H9 (cell line): ENCODE measurements around the gene TENM4. TPM values are rescaled to one million over a fixed set of nuclear protein-coding genes. Genes with fewer than 3 reads are reported as not detected.

Experiments used
- DNase-seq: peaks from one replicate; pipeline ENCODE4 v3.0.0-alpha.2; 2017
- H2AFZ ChIP-seq: one replicate; pipeline ENCODE4 v1.6.1; 2013; ENCODE audit warnings: mild to moderate bottlenecking, low read length, control low read depth, moderate library complexity
- H2AK5ac ChIP-seq: 2 replicates; pipeline ENCODE4 v1.6.1; 2013; ENCODE audit warnings: low read length, control low read depth, mixed read lengths; ENCODE audit not compliant: insufficient read length
- H2BK120ac ChIP-seq: one replicate; pipeline ENCODE4 v1.6.1; 2013; ENCODE audit warnings: low read depth, mild to moderate bottlenecking, low read length, control low read depth, inconsistent platforms; ENCODE audit not compliant: poor library complexity, severe bottlenecking
- H2BK12ac ChIP-seq: 2 replicates; pipeline ENCODE4 v1.6.1; 2013; ENCODE audit warnings: low read length, control low read depth, mixed read lengths, low read depth; ENCODE audit not compliant: insufficient read length
- H2BK15ac ChIP-seq: 2 replicates; pipeline ENCODE4 v1.6.1; 2013; ENCODE audit warnings: low read depth, low read length, control low read depth
- H2BK20ac ChIP-seq: one replicate; pipeline ENCODE4 v1.6.1; 2013; ENCODE audit warnings: low read depth, mild to moderate bottlenecking, low read length, control low read depth, inconsistent platforms; ENCODE audit not compliant: poor library complexity, severe bottlenecking
- H2BK5ac ChIP-seq: 2 replicates; pipeline ENCODE4 v1.6.1; 2013; ENCODE audit warnings: low read length, control low read depth, mixed read lengths; ENCODE audit not compliant: insufficient read length
- H3K14ac ChIP-seq: 2 replicates; pipeline ENCODE4 v1.6.1; 2013; ENCODE audit warnings: low read length, control low read depth; ENCODE audit not compliant: insufficient read depth
- H3K18ac ChIP-seq: 2 replicates; pipeline ENCODE4 v1.6.1; 2013; ENCODE audit warnings: low read depth, mild to moderate bottlenecking, mixed read lengths, low read length, control low read depth; ENCODE audit not compliant: insufficient read length
- H3K23ac ChIP-seq: 2 replicates; pipeline ENCODE4 v1.6.1; 2013; ENCODE audit warnings: low read length, control low read depth, mixed read lengths, low read depth; ENCODE audit not compliant: insufficient read length
- H3K23me2 ChIP-seq: 2 replicates; pipeline ENCODE4 v1.6.1; 2013; ENCODE audit warnings: low read depth, mild to moderate bottlenecking, mixed read lengths, low read length, control low read depth; ENCODE audit not compliant: insufficient read length, poor library complexity, severe bottlenecking
- H3K27ac ChIP-seq: 2 replicates; pipeline ENCODE4 v1.5.1; 2013; ENCODE audit warnings: low read length, control low read depth, mixed read lengths, low read depth; ENCODE audit not compliant: insufficient read length
- H3K27me3 ChIP-seq: 2 replicates; pipeline ENCODE4 v1.6.1; 2013; ENCODE audit warnings: low read length, control low read depth, inconsistent platforms; ENCODE audit not compliant: insufficient read depth
- H3K4ac ChIP-seq: 2 replicates; pipeline ENCODE4 v1.6.1; 2013; ENCODE audit warnings: low read depth, mild to moderate bottlenecking, control low read depth, inconsistent platforms, low read length, moderate library complexity
- H3K4me1 ChIP-seq: 2 replicates; pipeline ENCODE4 v1.6.1; 2013; ENCODE audit warnings: low read length, control low read depth, inconsistent platforms; ENCODE audit not compliant: insufficient read depth
- H3K4me2 ChIP-seq: 2 replicates; pipeline ENCODE4 v1.6.1; 2013; ENCODE audit warnings: low read length, control low read depth, mixed read lengths; ENCODE audit not compliant: insufficient read length, insufficient read depth
- H3K56ac ChIP-seq: 2 replicates; pipeline ENCODE4 v1.6.1; 2013; ENCODE audit warnings: low read depth, mild to moderate bottlenecking, mixed read lengths, low read length, control low read depth; ENCODE audit not compliant: insufficient read length
- H3K79me1 ChIP-seq: 2 replicates; pipeline ENCODE4 v1.6.1; 2013; ENCODE audit warnings: low read depth, mild to moderate bottlenecking, moderate library complexity, low read length, control low read depth, inconsistent platforms; ENCODE audit not compliant: insufficient read depth, poor library complexity, severe bottlenecking
- H3K79me2 ChIP-seq: 2 replicates; pipeline ENCODE4 v1.6.1; 2013; ENCODE audit warnings: low read length, control low read depth, inconsistent platforms; ENCODE audit not compliant: insufficient read depth
- H3K9ac ChIP-seq: 2 replicates; pipeline ENCODE4 v1.6.1; 2013; ENCODE audit warnings: low read length, control low read depth, mixed read lengths; ENCODE audit not compliant: insufficient read length; ENCODE audit errors: extremely low read depth
- H3K9me3 ChIP-seq: one replicate; pipeline ENCODE4 v1.6.1; 2013; ENCODE audit warnings: low read depth, low read length, inconsistent platforms; ENCODE audit not compliant: control insufficient read depth
- H3T11ph ChIP-seq: one replicate; pipeline ENCODE4 v1.6.1; 2013; ENCODE audit warnings: mild to moderate bottlenecking, low read length, control low read depth, inconsistent platforms
- H4K20me1 ChIP-seq: one replicate; pipeline ENCODE4 v1.6.1; 2013; ENCODE audit not compliant: control insufficient read depth, insufficient read length, insufficient read depth
- H4K5ac ChIP-seq: 2 replicates; pipeline ENCODE4 v1.6.1; 2013; ENCODE audit warnings: low read depth, mild to moderate bottlenecking, mixed read lengths, low read length, control low read depth; ENCODE audit not compliant: insufficient read length
- H4K8ac ChIP-seq: replicated peaks from 2 replicates; pipeline ENCODE4 v1.6.1; 2013; ENCODE audit warnings: low read length, control low read depth, mixed read lengths, low read depth; ENCODE audit not compliant: insufficient read length
- H4K91ac ChIP-seq: 2 replicates; pipeline ENCODE4 v1.6.1; 2013; ENCODE audit warnings: low read depth, mild to moderate bottlenecking, moderate library complexity, mixed read lengths, low read length, control low read depth; ENCODE audit not compliant: insufficient read length
- H3K27ac Mint-ChIP-seq, 3 experiments: 2 replicates in 2 of 3; 3 replicates in 1 of 3; pipeline ENCODE4 v1.8.0; 2020 to 2021; ENCODE audit warnings: mixed read lengths in 3 of 3, mild to moderate bottlenecking in 1 of 3, moderate library complexity in 1 of 3
- H3K27me3 Mint-ChIP-seq: 2 replicates; pipeline ENCODE4 v1.8.0; 2021; ENCODE audit warnings: low read depth, mild to moderate bottlenecking, moderate library complexity, mixed read lengths
- H3K36me3 Mint-ChIP-seq, 3 experiments: 2 replicates in 2 of 3; 3 replicates in 1 of 3; pipeline ENCODE4 v1.8.0; 2020 to 2021; ENCODE audit warnings: low read depth in 3 of 3, mixed read lengths in 3 of 3; ENCODE audit not compliant: insufficient read depth in 1 of 3
- H3K4me1 Mint-ChIP-seq, 2 experiments: 2 replicates each; pipeline ENCODE4 v1.8.0; 2020; ENCODE audit warnings: mixed read lengths in 2 of 2
- H3K4me3 Mint-ChIP-seq, 2 experiments: 2 replicates in 1 of 2; 3 replicates in 1 of 2; pipeline ENCODE4 v1.8.0; 2020 to 2021; ENCODE audit warnings: mild to moderate bottlenecking in 2 of 2, mixed read lengths in 2 of 2, moderate library complexity in 1 of 2
- H3K9me3 Mint-ChIP-seq, 2 experiments: 2 replicates in 1 of 2; 3 replicates in 1 of 2; pipeline ENCODE4 v1.8.0; 2020; ENCODE audit warnings: mild to moderate bottlenecking in 2 of 2, mixed read lengths in 2 of 2, moderate library complexity in 1 of 2
- CTCF ChIP-seq: fragments of 200-600 bp; sonication (generic); conservative IDR thresholded peaks from 3 replicates; pipeline ENCODE4 v1.8.0; 2021; ENCODE audit warnings: antibody characterized with exemption, mild to moderate bottlenecking
- WGBS: extraction: QIAGEN DNeasy Blood & Tissue Kit; methylation state at CpG from one replicate; pipeline ENCODE4 v1.1.7; 2013; ENCODE audit warnings: missing lambda C conversion rate, low lambda C conversion rate, mixed read lengths; ENCODE audit not compliant: insufficient read length; ENCODE audit errors: extremely low coverage; 5-methylcytosine and 5-hydroxymethylcytosine counted together
- total RNA-seq: library from RNA; stranded (reverse); gene quantifications from 2 replicates; pipeline ENCODE4 v1.2.1, GENCODE V29; 2021

The TENM4 gene
- total RNA-seq, 1 experiment from 2014 or later = 4.6 TPM

GRCh38 chr11:79488286-79488685, 47.5 kb upstream of the TENM4 start:
- no peak overlapping the region for H3K4me2 ChIP-seq

More at GRCh38 chr11:79488286-79488685, 47.5 kb upstream of the TENM4 start:
- H3K27ac ChIP-seq = no peak overlapping the region
- H3K4ac ChIP-seq = no peak overlapping the region
- H3T11ph ChIP-seq = no peak overlapping the region
- H3K4me1 Mint-ChIP-seq = peaks cover 38 to 49% of the 10 kb centered on the region in 2 experiments
- no peak overlapping the region for H4K91ac ChIP-seq
- no peaks in the 10 kb centered on the region for H4K20me1 ChIP-seq
- H2BK5ac ChIP-seq = no peak overlapping the region
- H3K56ac ChIP-seq = no peak overlapping the region
- no peaks in the 10 kb centered on the region for H3K79me2 ChIP-seq
- DNase-seq = no peak
- no peak overlapping the region for H3K23ac ChIP-seq
- H3K9me3 Mint-ChIP-seq = no peaks in the 10 kb centered on the region
- H3K23me2 ChIP-seq = no peaks in the 10 kb centered on the region
- H4K8ac ChIP-seq = no peak overlapping the region
- no peak overlapping the region for H4K5ac ChIP-seq
- no peak overlapping the region for H2AK5ac ChIP-seq
- no peak overlapping the region for H3K27ac Mint-ChIP-seq
- no peaks in the 10 kb centered on the region for H3K79me1 ChIP-seq
- H3K9me3 ChIP-seq = no peaks in the 10 kb centered on the region
- peaks cover 13% of the 10 kb centered on the region for H3K4me1 ChIP-seq
- no peaks in the 10 kb centered on the region for H3K36me3 Mint-ChIP-seq
- no peak overlapping the region for H2BK120ac ChIP-seq
- no peak overlapping the region for H2BK12ac ChIP-seq
- H2BK15ac ChIP-seq = no peak overlapping the region
- no peak overlapping the region for H2BK20ac ChIP-seq
- H3K27me3 Mint-ChIP-seq = peaks cover 11% of the 10 kb centered on the region
- no peak overlapping the region for H2AFZ ChIP-seq
- H3K14ac ChIP-seq = no peak overlapping the region
- H3K18ac ChIP-seq = no peak overlapping the region
- H3K9ac ChIP-seq = no peak overlapping the region
- WGBS = no CpG with 5 or more reads among the region's 4 CpGs
- H3K4me3 Mint-ChIP-seq = no peak overlapping the region
- no peaks in the 10 kb centered on the region for H3K27me3 ChIP-seq
- TF ChIP-seq CTCF = no peak
